Urothelium cell line (cell line): ENCODE data around the gene CNP.

Experiments used
- DNase-seq: peaks from one replicate; pipeline ENCODE4 v3.0.0; 2011; ENCODE audit warnings: low spot score, mixed read lengths
- FAIRE-seq: peaks from 2 replicates; lab custom pipeline; 2011; peaks lifted over from hg19 to GRCh38; lab: Jason Lieb, UNC

CNP gene

GRCh38 chr17:42026857-42027589, 60.4 kb downstream of the CNP start:
- DNase-seq (no peak), FAIRE-seq (no peak)
